ENCODE data around the gene HS3ST3B1.

GRCh38 chr17:14341866-14342265 lies 41.0 kb downstream of the HS3ST3B1 start:
- TF ChIP-seq EP300 (IDR thresholded peaks at IDR 0.05; ENCODE audit: low read depth) (no peak), CTCF (IDR thresholded peaks at IDR 0.05) (no peak), POLR2A (IDR thresholded peaks at IDR 0.05) (no peak)

All from transverse colon (tissue), 3 donors.